Stimulated activated naive CD8-positive, alpha-beta T cell treated with anti-CD3 and anti-CD28 coated beads, Interleukin-15, Interleukin-2, amounts not matched to agents 100 ng/mL and 50 ng/mL, for 24 hours (primary cell): ENCODE data around the gene SATB1.
A peak's percentile ranks its signal among the peaks of the same experiment; 100 is the strongest.
"Not testable (repeated sequence)": the region's sequence is repeated elsewhere in the genome, so short reads cannot be mapped to it uniquely, and the experiment has no call there.

Experiments used
- H3K27ac Mint-ChIP-seq: one replicate; pipeline ENCODE4 v1.8.0; 2021; ENCODE audit warnings: mild to moderate bottlenecking, mixed read lengths
- H3K27me3 Mint-ChIP-seq: one replicate; pipeline ENCODE4 v1.8.0; 2021; ENCODE audit warnings: mixed read lengths
- H3K36me3 Mint-ChIP-seq: one replicate; pipeline ENCODE4 v1.8.0; 2021; ENCODE audit warnings: low read depth, mixed read lengths
- H3K4me1 Mint-ChIP-seq: one replicate; pipeline ENCODE4 v1.8.0; 2021; ENCODE audit warnings: low read depth, mixed read lengths
- H3K4me3 Mint-ChIP-seq: one replicate; pipeline ENCODE4 v1.8.0; 2021; ENCODE audit warnings: mild to moderate bottlenecking, mixed read lengths
- H3K9me3 Mint-ChIP-seq: one replicate; pipeline ENCODE4 v1.8.0; 2021; ENCODE audit warnings: mixed read lengths

Gene SATB1

GRCh38 chr3:18424729-18425640, at the start of gene SATB1:
Gene SATB1, minus strand, starts transcription at chr3:18425339. Its CDS starts 4,372 bp downstream, at chr3:18420967.
- H3K36me3 Mint-ChIP-seq = peaks cover 62% of the 10 kb centered on the region
- H3K4me3 Mint-ChIP-seq = peak within 1 kb of the TSS; percentile 86
- H3K27me3 Mint-ChIP-seq = no peaks in the 10 kb centered on the region
- peak within 1 kb of the TSS; percentile 98 for H3K27ac Mint-ChIP-seq
- H3K4me1 Mint-ChIP-seq = peaks cover 84% of the 10 kb centered on the region
- no peaks in the 10 kb centered on the region for H3K9me3 Mint-ChIP-seq

- H3K27me3 Mint-ChIP-seq = no peaks in the 10 kb centered on the region
- no peak overlapping the region for H3K4me3 Mint-ChIP-seq
- peaks cover 52% of the 10 kb centered on the region for H3K36me3 Mint-ChIP-seq
- peaks cover 5% of the 10 kb centered on the region for H3K4me1 Mint-ChIP-seq
- peaks cover 4% of the 10 kb centered on the region for H3K9me3 Mint-ChIP-seq
- H3K27ac Mint-ChIP-seq = no peak overlapping the region
These were observed 49.1 kb upstream of the SATB1 start for GRCh38 chr3:18474202-18474601.

GRCh38 chr3:18469775-18470174, 44.6 kb upstream of the SATB1 start:
- Mint-ChIP-seq H3K4me1 (no peaks in the 10 kb centered on the region), H3K27me3 (no peaks in the 10 kb centered on the region), H3K9me3 (peaks cover 4% of the 10 kb centered on the region), H3K36me3 (peaks cover 71% of the 10 kb centered on the region), H3K27ac (no peak overlapping the region), H3K4me3 (no peak overlapping the region)

DNA sequence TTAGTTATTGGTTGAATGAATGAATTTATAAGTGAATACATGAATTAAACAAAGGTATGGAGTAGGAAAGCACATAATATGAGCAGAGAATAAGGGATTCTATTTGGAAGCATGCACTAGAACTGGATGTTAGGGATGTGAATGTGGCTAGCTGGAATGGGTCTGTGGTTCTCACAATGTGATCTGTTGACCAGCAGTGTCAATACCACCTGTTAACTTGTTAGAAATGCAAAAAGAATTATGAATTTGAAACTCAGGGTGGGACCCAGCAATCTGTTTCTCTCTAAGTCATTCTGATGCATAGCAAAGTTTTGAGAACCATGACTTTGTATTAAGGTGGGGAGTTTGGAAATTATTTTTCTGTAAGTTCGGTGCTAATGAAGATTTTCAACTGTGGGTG, 41.0 kb upstream of the SATB1 start:
- H3K4me1 Mint-ChIP-seq = no peaks in the 10 kb centered on the region
- peaks cover 74% of the 10 kb centered on the region for H3K36me3 Mint-ChIP-seq
- H3K4me3 Mint-ChIP-seq = no peak overlapping the region
- H3K27me3 Mint-ChIP-seq = no peaks in the 10 kb centered on the region
- no peak overlapping the region for H3K27ac Mint-ChIP-seq
- H3K9me3 Mint-ChIP-seq = peaks cover 9% of the 10 kb centered on the region

DNA sequence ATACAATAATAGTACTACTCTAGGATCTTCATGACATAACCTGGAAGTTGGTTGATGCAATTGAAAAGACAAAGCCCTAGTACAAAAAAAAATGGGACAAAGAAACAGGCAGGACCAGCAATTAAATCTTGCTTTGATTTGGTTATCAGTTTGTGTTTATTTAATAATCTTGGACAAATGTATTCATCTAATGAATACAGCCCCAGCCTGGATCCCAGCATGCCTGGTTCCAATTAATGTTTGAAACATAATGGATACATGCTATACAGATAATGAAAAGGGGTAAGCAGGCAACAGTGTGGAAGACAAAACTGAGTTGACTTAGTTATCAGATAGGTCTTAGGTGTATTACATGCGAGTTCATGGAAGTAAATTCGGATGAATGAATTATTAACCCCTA, 29.6 kb upstream of the SATB1 start:
- no peak overlapping the region for H3K27ac Mint-ChIP-seq
- peaks cover 17% of the 10 kb centered on the region for H3K9me3 Mint-ChIP-seq
- peaks cover 76% of the 10 kb centered on the region for H3K36me3 Mint-ChIP-seq
- H3K4me1 Mint-ChIP-seq = peaks cover 53% of the 10 kb centered on the region
- no peaks in the 10 kb centered on the region for H3K27me3 Mint-ChIP-seq
- no peak overlapping the region for H3K4me3 Mint-ChIP-seq

DNA sequence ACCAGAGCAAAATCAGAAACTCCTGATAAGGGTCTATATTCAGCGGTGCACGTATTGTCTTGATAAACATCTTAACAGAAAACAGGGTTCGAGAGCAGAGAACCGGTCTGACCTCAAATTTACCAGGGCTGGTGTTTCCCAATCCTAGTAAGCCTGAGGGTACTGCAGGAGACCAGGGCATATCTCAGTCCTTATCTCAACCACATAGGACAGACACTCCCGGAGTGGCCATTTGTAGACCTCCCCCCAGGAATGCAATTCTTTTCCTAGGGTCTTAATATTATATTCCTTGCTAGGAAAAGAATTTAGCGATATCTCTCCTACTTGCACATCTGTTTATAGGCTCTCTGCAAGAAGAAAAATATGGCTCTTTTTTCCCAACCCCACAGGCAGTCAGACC, 24.5 kb upstream of the SATB1 start:
- H3K9me3 Mint-ChIP-seq, H3K4me3 Mint-ChIP-seq, H3K27ac Mint-ChIP-seq, H3K27me3 Mint-ChIP-seq: not testable (repeated sequence)
- H3K4me1 Mint-ChIP-seq = peaks cover 66% of the 10 kb centered on the region
- peaks cover 69% of the 10 kb centered on the region for H3K36me3 Mint-ChIP-seq

- Mint-ChIP-seq H3K36me3 (peaks cover 67% of the 10 kb centered on the region), H3K9me3 (peaks cover 9% of the 10 kb centered on the region), H3K27me3 (no peaks in the 10 kb centered on the region), H3K4me1 (peaks cover 55% of the 10 kb centered on the region), H3K27ac (peak overlapping the region; percentile 96), H3K4me3 (peak overlapping the region; percentile 93)
These were observed 22.6 kb upstream of the SATB1 start for GRCh38 chr3:18447720-18448119.

GRCh38 chr3:18446149-18446825, 21.1 kb upstream of the SATB1 start:
- H3K27me3 Mint-ChIP-seq = no peaks in the 10 kb centered on the region
- peak overlapping the region; percentile 93 for H3K4me3 Mint-ChIP-seq
- peaks cover 9% of the 10 kb centered on the region for H3K9me3 Mint-ChIP-seq
- peak overlapping the region; percentile 96 for H3K27ac Mint-ChIP-seq
- peaks cover 50% of the 10 kb centered on the region for H3K4me1 Mint-ChIP-seq
- H3K36me3 Mint-ChIP-seq = peaks cover 66% of the 10 kb centered on the region

DNA sequence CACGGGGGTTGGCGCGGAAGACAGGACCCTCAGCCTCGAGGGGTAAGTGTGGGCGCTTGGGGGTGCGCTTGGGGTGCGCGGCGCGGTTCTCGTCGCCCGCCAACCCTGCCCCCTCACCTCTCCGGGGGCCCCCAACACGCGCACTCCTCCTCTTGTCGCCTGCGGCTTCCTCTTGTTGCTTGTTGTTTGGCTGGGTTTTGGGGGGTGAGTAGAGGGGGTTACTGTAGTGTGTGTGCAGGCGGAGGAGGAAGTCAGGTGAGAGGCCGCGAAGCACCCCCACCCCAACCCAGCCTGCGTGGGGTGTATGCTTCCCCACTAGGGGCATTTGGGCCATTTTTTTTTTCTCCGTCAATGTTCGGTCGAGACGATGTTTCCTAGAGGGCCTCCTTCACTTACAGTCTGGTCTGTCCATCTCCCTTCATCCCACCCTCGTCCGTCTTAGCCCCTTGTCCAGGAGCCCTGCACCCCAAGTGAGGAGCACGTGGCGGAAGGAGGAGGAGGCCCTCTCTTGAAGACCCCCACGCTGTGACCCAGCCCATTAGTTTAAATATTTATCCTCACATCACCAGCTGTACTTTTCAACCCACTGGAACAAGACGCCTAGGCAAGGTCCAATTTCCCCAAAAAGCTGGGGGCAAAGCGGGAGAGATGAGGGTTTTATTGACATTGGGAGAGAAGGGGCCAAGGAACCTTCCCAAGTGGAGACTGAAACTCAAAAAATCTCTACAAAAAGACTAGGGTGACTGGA, 20.4 kb upstream of the SATB1 start:
- Mint-ChIP-seq H3K4me1 (peaks cover 52% of the 10 kb centered on the region), H3K27ac (peak overlapping the region; percentile 96), H3K9me3 (peaks cover 9% of the 10 kb centered on the region), H3K4me3 (peak overlapping the region; percentile 93), H3K36me3 (peaks cover 68% of the 10 kb centered on the region), H3K27me3 (no peaks in the 10 kb centered on the region)

DNA sequence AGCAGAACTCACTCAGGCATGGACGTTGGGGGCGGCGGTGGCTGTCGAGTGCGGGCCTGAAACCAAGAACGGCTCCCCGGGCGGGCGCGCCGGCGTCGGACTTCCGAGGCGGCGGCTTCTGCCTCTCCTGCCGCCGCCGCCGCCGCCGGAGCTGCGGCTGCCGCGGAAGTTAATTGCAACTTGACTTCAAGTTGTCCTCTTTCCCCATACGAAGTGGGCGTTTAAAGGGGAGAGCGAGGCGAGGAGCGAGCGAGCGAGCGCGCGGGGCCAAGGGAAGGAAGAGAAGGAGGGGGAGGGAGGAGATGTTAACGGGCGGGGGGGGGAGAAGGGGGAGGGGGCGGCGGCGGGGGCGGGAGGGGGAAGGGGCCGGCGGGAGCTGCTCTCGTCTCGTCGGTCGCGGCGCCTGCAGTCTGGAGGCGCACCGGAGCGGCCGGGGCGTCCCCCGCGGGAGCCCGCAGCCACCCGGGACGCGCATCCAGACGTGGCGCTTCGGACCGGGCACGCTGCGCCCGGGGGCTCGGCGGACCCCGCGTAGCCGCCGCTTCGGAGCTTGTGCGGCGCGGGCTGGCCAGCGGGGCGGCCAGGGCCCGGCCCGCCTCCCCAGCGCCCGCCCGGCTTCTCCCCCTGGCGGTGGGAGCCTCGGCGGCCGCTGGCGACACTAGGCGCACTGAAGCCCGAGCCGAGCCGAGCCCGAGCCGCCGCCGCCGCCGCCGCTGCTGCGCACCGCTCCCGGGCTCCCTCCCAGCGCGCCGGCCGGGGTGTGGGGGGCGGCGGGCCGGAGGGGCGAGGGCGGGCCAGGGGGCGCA, 19.7 kb upstream of the SATB1 start:
- H3K27ac Mint-ChIP-seq = peak overlapping the region; percentile 97
- peaks cover 68% of the 10 kb centered on the region for H3K36me3 Mint-ChIP-seq
- no peaks in the 10 kb centered on the region for H3K27me3 Mint-ChIP-seq
- H3K4me3 Mint-ChIP-seq = peak overlapping the region; percentile 97
- peaks cover 9% of the 10 kb centered on the region for H3K9me3 Mint-ChIP-seq
- H3K4me1 Mint-ChIP-seq = peaks cover 53% of the 10 kb centered on the region

GRCh38 chr3:18443665-18444594, 18.8 kb upstream of the SATB1 start:
- H3K9me3 Mint-ChIP-seq = peaks cover 4% of the 10 kb centered on the region
- H3K27ac Mint-ChIP-seq = peak overlapping the region; percentile 97
- H3K4me3 Mint-ChIP-seq = peak overlapping the region; percentile 97
- H3K27me3 Mint-ChIP-seq = no peaks in the 10 kb centered on the region
- peaks cover 68% of the 10 kb centered on the region for H3K36me3 Mint-ChIP-seq
- peaks cover 53% of the 10 kb centered on the region for H3K4me1 Mint-ChIP-seq

DNA sequence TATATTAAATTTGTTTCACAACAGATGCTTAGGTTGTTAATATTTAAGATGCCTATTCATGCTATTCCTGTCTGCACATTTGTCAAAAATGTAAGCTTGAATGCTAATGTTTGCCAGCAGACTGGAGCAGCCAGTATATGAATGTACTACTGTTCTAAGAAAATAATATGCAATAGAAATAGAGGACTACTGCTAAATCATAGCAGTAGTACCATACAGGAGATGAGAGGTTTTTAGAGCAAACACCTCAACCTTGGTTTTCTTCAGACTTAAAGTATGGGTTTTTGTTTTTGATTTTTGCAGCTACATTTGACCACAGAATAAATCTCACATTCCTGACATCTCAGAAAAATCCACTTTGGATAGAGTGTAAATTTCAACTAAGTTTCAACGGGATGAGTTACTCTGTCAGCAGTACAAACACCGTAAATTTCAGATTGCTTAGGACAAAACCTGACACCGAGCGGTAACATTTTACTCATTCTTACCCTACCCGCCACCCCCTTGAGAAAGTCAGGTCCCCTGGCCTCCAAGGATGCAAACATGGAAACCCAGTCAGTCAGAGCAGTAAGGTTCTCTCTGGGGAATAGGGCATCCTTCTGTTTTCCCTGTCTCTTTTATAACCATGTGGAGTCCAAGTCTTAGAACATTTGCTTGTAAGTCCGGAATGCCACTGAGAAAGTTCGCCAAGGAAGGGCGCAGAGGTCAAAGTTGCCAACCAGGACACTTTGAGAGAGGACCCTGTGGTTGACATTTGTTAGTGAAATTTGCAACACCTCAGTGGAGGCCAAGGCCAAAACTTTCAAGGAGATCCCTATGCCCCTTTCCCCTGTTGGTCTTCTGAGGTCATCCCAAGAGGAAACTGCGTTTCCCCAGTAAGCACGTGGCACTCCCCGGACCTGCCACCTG, 17.9 kb upstream of the SATB1 start:
- peaks cover 64% of the 10 kb centered on the region for H3K36me3 Mint-ChIP-seq
- H3K27me3 Mint-ChIP-seq = no peaks in the 10 kb centered on the region
- H3K9me3 Mint-ChIP-seq = no peaks in the 10 kb centered on the region
- peaks cover 53% of the 10 kb centered on the region for H3K4me1 Mint-ChIP-seq
- peak overlapping the region; percentile 97 for H3K4me3 Mint-ChIP-seq
- peak overlapping the region; percentile 97 for H3K27ac Mint-ChIP-seq

DNA sequence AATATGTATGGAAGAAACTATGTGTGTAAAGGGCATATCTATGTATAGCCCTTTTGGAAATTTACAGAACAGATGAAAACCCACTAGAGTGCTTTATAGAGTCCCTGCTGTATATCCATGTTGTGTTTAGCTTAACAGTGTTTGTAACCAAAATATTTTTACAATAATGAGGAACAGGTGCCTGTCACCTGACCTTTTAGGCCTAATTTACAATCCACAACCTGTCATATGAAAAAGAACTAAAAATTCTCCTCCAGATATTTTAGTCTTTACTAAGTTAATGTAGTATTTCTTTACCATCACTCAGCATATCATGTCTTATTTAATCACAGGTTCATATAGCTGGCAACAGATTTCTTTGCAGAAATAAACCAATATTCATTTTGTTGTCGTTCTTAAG, 16.4 kb upstream of the SATB1 start:
- H3K27me3 Mint-ChIP-seq = no peaks in the 10 kb centered on the region
- peaks cover 44% of the 10 kb centered on the region for H3K4me1 Mint-ChIP-seq
- peaks cover 62% of the 10 kb centered on the region for H3K36me3 Mint-ChIP-seq
- H3K27ac Mint-ChIP-seq = peak overlapping the region; percentile 91
- H3K4me3 Mint-ChIP-seq = peak overlapping the region; percentile 97
- H3K9me3 Mint-ChIP-seq = no peaks in the 10 kb centered on the region
